Transverse colon (tissue), 4 donors: Measurements from ENCODE around the gene DICER1. TPM values are rescaled to one million over a fixed set of nuclear protein-coding genes. Genes with fewer than 3 reads are reported as not detected.

Experiments
- DNase-seq: peaks from one replicate; pipeline ENCODE4 v3.0.0-alpha.2; 2019
- H3K27ac ChIP-seq, 4 donors: fragments of 200-600 bp; sonication (generic); 2 replicates each; pipeline ENCODE4 v1.5.1; 2016 to 2018; ENCODE audit warnings: inconsistent platforms in 4 of 4
- H3K27me3 ChIP-seq: fragments of 200-600 bp; sonication (generic); 2 replicates; pipeline ENCODE4 v1.5.1; 2017; ENCODE audit warnings: inconsistent platforms
- H3K36me3 ChIP-seq, 4 donors: fragments of 200-600 bp; sonication (generic); 2 replicates each; pipeline ENCODE4 v1.5.1; 2017 to 2019; ENCODE audit warnings: inconsistent platforms in 4 of 4
- H3K4me1 ChIP-seq, 4 donors: fragments of 200-600 bp; sonication (generic); 2 replicates each; pipeline ENCODE4 v1.5.1; 2017 to 2020; ENCODE audit warnings: inconsistent platforms in 4 of 4
- H3K4me3 ChIP-seq, 4 donors: fragments of 200-600 bp; sonication (generic); 1 replicate in 1 of 4; 2 replicates in 3 of 4; pipeline versions ENCODE4 v1.5.1 to v1.6.1; 2017 to 2019; ENCODE audit warnings: inconsistent platforms in 4 of 4
- H3K9me3 ChIP-seq, 2 donors: fragments of 200-600 bp; sonication (generic); 2 replicates each; pipeline ENCODE4 v1.5.1; 2017 to 2019; ENCODE audit warnings: inconsistent platforms in 2 of 2
- EP300 ChIP-seq: sonication (generic); formaldehyde crosslinking; IDR thresholded peaks from one replicate; pipeline ENCODE4 v1.6.1; 2017; ENCODE audit warnings: antibody characterized with exemption, low read depth
- POLR2A ChIP-seq: fragments of 450-650 bp; IDR thresholded peaks from one replicate; pipeline ENCODE4 v1.6.1; 2016; ENCODE audit warnings: antibody characterized with exemption, mild to moderate bottlenecking, moderate library complexity
- POLR2AphosphoS5 ChIP-seq, 3 donors: sonication (generic); formaldehyde crosslinking; IDR thresholded peaks; one replicate each; pipeline ENCODE4 v1.6.1; 2016; ENCODE audit warnings: antibody characterized with exemption in 3 of 3
- WGBS, 2 donors: methylation state at CpG; one replicate each; pipeline ENCODE4 v1.1.5; 2018; ENCODE audit warnings: low coverage in 1 of 2; 5-methylcytosine and 5-hydroxymethylcytosine counted together
- in situ Hi-C, 4 donors: fragments of 200-750 bp; cut with MboI; loops; one replicate each; pipeline versions ENCODE4 v1.15.0 to v1.15.1; 2017; ENCODE audit warnings: low sequenced_read_pairs in 3 of 4, low pct_ligation_motif_present in 1 of 4, low pct_unique_long_range_greater_than_20kb in 1 of 4
- intact Hi-C: fragments of 100-400 bp; cut with DNase I; formaldehyde crosslinking; loops from one replicate; pipeline ENCODE4 v1.15.1; 2023; ENCODE audit warnings: low total_unique reads
- total RNA-seq, 4 donors: library from RNA; depleted of rRNA; stranded (reverse); fragments of >200 nt; gene quantifications; one replicate each; pipeline ENCODE4 v1.1.0, GENCODE V29; 2016
- TF ChIP-seq, protein P1 (sequence below), 5 experiments: fragments of 200-600 bp in 3 of 5; fragments of 450-650 bp in 2 of 5; sonication (generic) in 3 of 5; IDR thresholded peaks; 1 replicate in 2 of 5; 2 replicates in 3 of 5; pipeline ENCODE4 v1.5.1; 2016 to 2017; ENCODE audit warnings: antibody characterized with exemption in 5 of 5, inconsistent platforms in 3 of 5, mild to moderate bottlenecking in 2 of 5, moderate library complexity in 1 of 5

The DICER1 gene
- total RNA-seq, 4 donors from 2014 or later, result 45.6 to 102 (median 71.4) TPM

DNA sequence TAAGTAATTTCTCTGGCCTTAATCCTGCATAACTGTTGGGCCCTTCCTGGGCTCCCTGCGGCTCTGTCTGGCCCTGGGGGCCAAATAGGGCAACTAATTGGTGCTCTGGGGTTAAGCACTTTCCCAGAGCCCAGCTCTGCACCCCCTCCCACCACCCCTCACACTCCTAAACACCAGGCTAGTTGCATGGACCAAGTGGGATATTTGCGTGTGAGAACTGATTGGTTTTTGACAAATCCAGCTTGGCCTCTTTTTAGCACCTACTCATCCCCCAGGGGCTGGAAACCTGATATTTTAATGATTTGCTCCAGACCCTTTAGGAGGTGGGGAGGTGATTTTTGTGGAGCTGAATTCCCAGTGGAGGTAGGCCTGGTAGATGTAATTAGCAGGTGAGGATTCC is 91.9 kb downstream of the DICER1 start:
- in situ Hi-C loops, result no loop called here
- WGBS, 2 donors, result 56% methylated on average over 2 of the region's 2 CpGs; no CpG with 5 or more reads in 1 of the 2 donors

DNA sequence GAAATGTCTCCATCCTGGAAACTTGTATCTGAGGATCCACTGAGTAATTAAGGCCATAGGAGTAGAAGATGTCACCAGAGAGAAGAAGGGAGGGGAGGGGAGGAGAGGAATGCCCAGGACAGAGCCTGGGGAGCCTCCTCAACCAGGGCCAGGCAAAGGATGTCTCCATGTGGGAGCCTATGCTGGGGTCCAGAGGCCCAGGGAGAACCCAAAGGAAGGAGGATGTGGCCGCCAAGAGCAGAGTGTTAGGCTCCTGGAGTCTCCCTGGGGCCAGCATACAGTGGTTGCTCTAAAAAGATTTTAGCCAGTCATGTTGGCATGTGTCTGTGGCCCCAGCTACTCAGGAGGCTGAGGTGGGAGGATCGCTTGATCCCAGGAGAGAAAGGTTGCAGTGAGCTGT is 92.6 kb downstream of the DICER1 start:
- TF ChIP-seq, protein P1, sequence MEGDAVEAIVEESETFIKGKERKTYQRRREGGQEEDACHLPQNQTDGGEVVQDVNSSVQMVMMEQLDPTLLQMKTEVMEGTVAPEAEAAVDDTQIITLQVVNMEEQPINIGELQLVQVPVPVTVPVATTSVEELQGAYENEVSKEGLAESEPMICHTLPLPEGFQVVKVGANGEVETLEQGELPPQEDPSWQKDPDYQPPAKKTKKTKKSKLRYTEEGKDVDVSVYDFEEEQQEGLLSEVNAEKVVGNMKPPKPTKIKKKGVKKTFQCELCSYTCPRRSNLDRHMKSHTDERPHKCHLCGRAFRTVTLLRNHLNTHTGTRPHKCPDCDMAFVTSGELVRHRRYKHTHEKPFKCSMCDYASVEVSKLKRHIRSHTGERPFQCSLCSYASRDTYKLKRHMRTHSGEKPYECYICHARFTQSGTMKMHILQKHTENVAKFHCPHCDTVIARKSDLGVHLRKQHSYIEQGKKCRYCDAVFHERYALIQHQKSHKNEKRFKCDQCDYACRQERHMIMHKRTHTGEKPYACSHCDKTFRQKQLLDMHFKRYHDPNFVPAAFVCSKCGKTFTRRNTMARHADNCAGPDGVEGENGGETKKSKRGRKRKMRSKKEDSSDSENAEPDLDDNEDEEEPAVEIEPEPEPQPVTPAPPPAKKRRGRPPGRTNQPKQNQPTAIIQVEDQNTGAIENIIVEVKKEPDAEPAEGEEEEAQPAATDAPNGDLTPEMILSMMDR (IDR thresholded peaks at IDR 0.05), result no peak
- TF ChIP-seq POLR2A (no peak), POLR2AphosphoS5 (IDR thresholded peaks at IDR 0.05) (no peak), EP300 (no peak)
- intact Hi-C loops (no loop called here), in situ Hi-C loops (no loop called here)
- Histone ChIP-seq H3K4me1 (no peaks in the 10 kb centered on the region), H3K27ac (no peak overlapping the region), H3K9me3 (no peaks in the 10 kb centered on the region), H3K4me3 (no peak overlapping the region), H3K36me3 (no peaks in the 10 kb centered on the region), H3K27me3 (no peaks in the 10 kb centered on the region)
- WGBS, 2 donors, result 95 to 100% methylated on average over 1 to 2 of the region's 2 CpGs
- no peak for DNase-seq

More for the DNA sequence above, 91.9 kb downstream of the DICER1 start:
- intact Hi-C loops, result no loop called here
- H3K27ac ChIP-seq, result no peak overlapping the region
- TF ChIP-seq, protein P1 (IDR thresholded peaks at IDR 0.05), result no peak
- TF ChIP-seq POLR2A (no peak), EP300 (no peak), POLR2AphosphoS5 (IDR thresholded peaks at IDR 0.05) (no peak)
- no peak for DNase-seq
- H3K9me3 ChIP-seq, result no peaks in the 10 kb centered on the region
- no peaks in the 10 kb centered on the region for H3K36me3 ChIP-seq
- H3K27me3 ChIP-seq, result no peaks in the 10 kb centered on the region
- no peaks in the 10 kb centered on the region for H3K4me1 ChIP-seq
- H3K4me3 ChIP-seq, result no peak overlapping the region

DNA sequence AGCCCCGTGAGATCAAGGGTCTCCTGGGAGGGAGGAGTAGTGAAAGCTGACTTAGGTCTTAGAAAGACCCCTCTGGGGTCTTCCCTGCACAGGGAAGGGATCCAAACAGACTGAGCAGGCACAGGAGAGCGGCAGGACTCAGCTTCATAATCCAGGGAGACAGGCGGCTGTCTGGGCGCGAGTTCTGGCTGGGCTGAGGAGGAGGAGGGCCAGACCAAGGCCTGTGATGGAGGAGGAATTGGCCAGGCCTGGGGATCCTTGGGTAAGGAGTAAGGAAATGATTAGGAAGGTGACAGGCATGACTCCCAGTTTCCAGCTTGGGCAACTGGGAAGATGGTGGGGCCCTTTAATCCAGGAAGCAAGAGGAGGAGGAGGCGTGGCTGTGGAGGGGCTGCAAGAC is 93.1 kb downstream of the DICER1 start:
- DNase-seq, result no peak
- TF ChIP-seq EP300, result no peak
- no peak for TF ChIP-seq POLR2AphosphoS5 (IDR thresholded peaks at IDR 0.05)
- no peak for TF ChIP-seq POLR2A
- TF ChIP-seq, protein P1 (IDR thresholded peaks at IDR 0.05), result no peak
- no peaks in the 10 kb centered on the region for H3K27me3 ChIP-seq
- H3K27ac ChIP-seq, result no peak overlapping the region
- no peak overlapping the region for H3K4me3 ChIP-seq
- H3K4me1 ChIP-seq, result no peaks in the 10 kb centered on the region
- in situ Hi-C loops, result no loop called here
- H3K36me3 ChIP-seq, result no peaks in the 10 kb centered on the region
- no peaks in the 10 kb centered on the region for H3K9me3 ChIP-seq
- intact Hi-C loops, result no loop called here
- WGBS, 2 donors, result 95 to 100% methylated on average over 2 to 6 of the region's 6 CpGs

DNA sequence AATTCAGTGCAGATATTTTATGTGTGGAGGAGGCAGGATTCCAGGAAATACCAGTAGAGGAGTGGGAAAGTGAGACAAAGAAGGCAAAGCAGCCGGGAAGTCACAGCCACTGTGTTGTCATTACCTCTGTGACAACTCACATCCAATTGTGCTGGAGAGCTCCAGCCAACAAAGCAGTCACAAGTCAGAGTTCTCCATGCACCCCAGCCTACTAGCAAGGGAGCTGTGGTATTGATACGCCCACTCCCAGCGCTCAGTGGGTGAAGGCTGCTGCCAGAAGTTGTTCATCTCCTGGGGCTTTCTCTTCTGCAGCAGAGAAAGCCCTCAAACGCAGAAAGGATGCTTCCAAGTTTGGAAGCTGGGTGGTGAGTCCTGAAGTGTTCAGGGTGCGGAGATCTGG is 93.9 kb downstream of the DICER1 start:
- Histone ChIP-seq H3K4me1 (no peaks in the 10 kb centered on the region), H3K4me3 (no peak overlapping the region), H3K9me3 (no peaks in the 10 kb centered on the region), H3K27ac (no peak overlapping the region), H3K27me3 (no peaks in the 10 kb centered on the region), H3K36me3 (no peaks in the 10 kb centered on the region)
- intact Hi-C loops (no loop called here), in situ Hi-C loops (no loop called here)
- TF ChIP-seq, protein P1 (IDR thresholded peaks at IDR 0.05), result no peak
- TF ChIP-seq EP300, result no peak
- no peak for TF ChIP-seq POLR2AphosphoS5 (IDR thresholded peaks at IDR 0.05)
- TF ChIP-seq POLR2A, result no peak
- 80 to 89% methylated on average over 2 to 3 of the region's 5 CpGs for WGBS, 2 donors
- no peak for DNase-seq
